ENCODE data around the gene PCNA. TPM values are rescaled to one million over a fixed set of nuclear protein-coding genes. Genes with fewer than 3 reads are reported as not detected.

The PCNA gene
- total and polyA plus RNA-seq, 3 donors from 2014 or later = 55.4 to 121 (median 65.0) TPM

- TF ChIP-seq CTCF (IDR thresholded peaks at IDR 0.05) (no peak), POLR2A (IDR thresholded peaks at IDR 0.05) (no peak)
- intact Hi-C loops (cut with DNase I; ENCODE audit: low total_unique reads) = no loop called here
- Histone ChIP-seq H3K36me3 (ENCODE audit: low read depth, missing control alignments) (no peaks in the 10 kb centered on the region), H3K9me3 (no peaks in the 10 kb centered on the region), H3K4me1 (peaks cover 15% of the 10 kb centered on the region), H3K27me3 (no peaks in the 10 kb centered on the region), H3K27ac (no peak overlapping the region), H3K4me3 (no peak overlapping the region)
- WGBS, 2 donors = 70 to 85% methylated on average over 5 of the region's 5 CpGs
- no peak for DNase-seq
Measured at GRCh38 chr20:5153612-5154542, 34.1 kb upstream of the PCNA start.

- Histone ChIP-seq H3K4me3 (no peak overlapping the region), H3K9me3 (no peaks in the 10 kb centered on the region), H3K36me3 (ENCODE audit: low read depth, missing control alignments) (no peaks in the 10 kb centered on the region), H3K27me3 (no peaks in the 10 kb centered on the region), H3K4me1 (peaks cover 22% of the 10 kb centered on the region), H3K27ac (no peak overlapping the region)
- no peak for DNase-seq
- WGBS, 2 donors = 80 to 82% methylated on average over 3 of the region's 3 CpGs
- intact Hi-C loops (cut with DNase I; ENCODE audit: low total_unique reads) = no loop called here
- TF ChIP-seq CTCF (IDR thresholded peaks at IDR 0.05) = no peak
- no peak for TF ChIP-seq POLR2A (IDR thresholded peaks at IDR 0.05)
Measured at GRCh38 chr20:5153152-5153467, 33.4 kb upstream of the PCNA start.

GRCh38 chr20:5150226-5151076 is 30.7 kb upstream of the PCNA start:
- 74 to 82% methylated on average over 13 of the region's 13 CpGs for WGBS, 2 donors
- Histone ChIP-seq H3K9me3 (no peaks in the 10 kb centered on the region), H3K36me3 (ENCODE audit: low read depth, missing control alignments) (no peaks in the 10 kb centered on the region), H3K27ac (peak overlapping the region in 1 of 2 donors; percentile 30), H3K4me3 (no peak overlapping the region), H3K4me1 (peaks cover 33% of the 10 kb centered on the region), H3K27me3 (no peaks in the 10 kb centered on the region)
- DNase-seq = no peak
- TF ChIP-seq CTCF (IDR thresholded peaks at IDR 0.05) (no peak), POLR2A (IDR thresholded peaks at IDR 0.05) (no peak)
- intact Hi-C loops (cut with DNase I; ENCODE audit: low total_unique reads) = no loop called here

- intact Hi-C loops (cut with DNase I; ENCODE audit: low total_unique reads) = no loop called here
- WGBS, 2 donors = 88 to 89% methylated on average over 3 of the region's 3 CpGs
- DNase-seq = no peak
- Histone ChIP-seq H3K9me3 (no peaks in the 10 kb centered on the region), H3K27me3 (no peaks in the 10 kb centered on the region), H3K27ac (no peak overlapping the region), H3K36me3 (ENCODE audit: low read depth, missing control alignments) (no peaks in the 10 kb centered on the region), H3K4me3 (no peak overlapping the region), H3K4me1 (peaks cover 32% of the 10 kb centered on the region)
- TF ChIP-seq POLR2A (IDR thresholded peaks at IDR 0.05) = no peak
- no peak for TF ChIP-seq CTCF (IDR thresholded peaks at IDR 0.05)
Measured at GRCh38 chr20:5149892-5150225, 30.1 kb upstream of the PCNA start.
